ENCODE results near the gene MPST. TPM values are rescaled to one million over a fixed set of nuclear protein-coding genes. Genes with fewer than 3 reads are reported as not detected.
"Not testable (repeated sequence)": the region's sequence is repeated elsewhere in the genome, so short reads cannot be mapped to it uniquely, and the experiment has no call there.

The MPST gene
- total RNA-seq (2014; rRNA removed; shearing (Covaris generic)) = 188 and 201 TPM in 2 replicates

- peak; percentile 95 for DNase-seq
- Histone ChIP-seq H3K4me3 (ENCODE audit: insufficient read depth, low read depth, low read length) (peak within 1 kb of the TSS; percentile 91), H3K27me3 (ENCODE audit: control insufficient read depth, insufficient read depth, low read length) (no peaks in the 10 kb centered on the region), H3K36me3 (replicated peaks; ENCODE audit: control insufficient read depth, insufficient read depth, low read length) (peaks cover 4% of the 10 kb centered on the region)
These were observed at the start of gene MPST, which contains the start of gene TST for GRCh38 chr22:37019309-37020191. Gene MPST, plus strand, starts transcription at chr22:37019742. Its CDS starts 95 bp downstream, at chr22:37019837. Gene TST, minus strand, starts transcription at chr22:37019447. Its CDS starts 715 bp downstream, at chr22:37018732.

GRCh38 chr22:36971341-36972125 is 48.0 kb upstream of the MPST start:
- no peaks in the 10 kb centered on the region for H3K36me3 ChIP-seq (replicated peaks; ENCODE audit: control insufficient read depth, insufficient read depth, low read length)
- no peak for DNase-seq
- no peaks in the 10 kb centered on the region for H3K27me3 ChIP-seq (ENCODE audit: control insufficient read depth, insufficient read depth, low read length)
- H3K4me3 ChIP-seq (ENCODE audit: insufficient read depth, low read depth, low read length) = no peak overlapping the region

GRCh38 chr22:36976606-36977005 is 42.9 kb upstream of the MPST start:
- no peak overlapping the region for H3K4me3 ChIP-seq (ENCODE audit: insufficient read depth, low read depth, low read length)
- no peak for DNase-seq
- no peaks in the 10 kb centered on the region; the same call in 1 of the 2 replicates for H3K27me3 ChIP-seq (ENCODE audit: control insufficient read depth, insufficient read depth, low read length)
- H3K36me3 ChIP-seq (replicated peaks; ENCODE audit: control insufficient read depth, insufficient read depth, low read length) = no peaks in the 10 kb centered on the region

GRCh38 chr22:36977401-36977861 is 42.1 kb upstream of the MPST start:
- peak; percentile 88 for DNase-seq
- Histone ChIP-seq H3K36me3 (replicated peaks; ENCODE audit: control insufficient read depth, insufficient read depth, low read length) (no peaks in the 10 kb centered on the region), H3K4me3 (ENCODE audit: insufficient read depth, low read depth, low read length) (peak overlapping the region; percentile 13; the same call in 1 of the 2 replicates), H3K27me3 (ENCODE audit: control insufficient read depth, insufficient read depth, low read length) (no peaks in the 10 kb centered on the region; the same call in 1 of the 2 replicates)

- Histone ChIP-seq H3K36me3 (replicated peaks; ENCODE audit: control insufficient read depth, insufficient read depth, low read length) (no peaks in the 10 kb centered on the region), H3K4me3 (ENCODE audit: insufficient read depth, low read depth, low read length) (peak overlapping the region; percentile 13; the same call in 1 of the 2 replicates), H3K27me3 (ENCODE audit: control insufficient read depth, insufficient read depth, low read length) (no peaks in the 10 kb centered on the region; the same call in 1 of the 2 replicates)
- peak; percentile 94 for DNase-seq
These were observed 41.4 kb upstream of the MPST start for GRCh38 chr22:36977947-36978660.

GRCh38 chr22:36979016-36979910 is 40.3 kb upstream of the MPST start:
- DNase-seq = no peak
- no peak overlapping the region for H3K4me3 ChIP-seq (ENCODE audit: insufficient read depth, low read depth, low read length)
- no peaks in the 10 kb centered on the region; the same call in 1 of the 2 replicates for H3K27me3 ChIP-seq (ENCODE audit: control insufficient read depth, insufficient read depth, low read length)
- no peaks in the 10 kb centered on the region for H3K36me3 ChIP-seq (replicated peaks; ENCODE audit: control insufficient read depth, insufficient read depth, low read length)

GRCh38 chr22:36981247-36981775 is 38.2 kb upstream of the MPST start:
- no peak overlapping the region for H3K4me3 ChIP-seq (ENCODE audit: insufficient read depth, low read depth, low read length)
- DNase-seq = no peak
- H3K27me3 ChIP-seq (ENCODE audit: control insufficient read depth, insufficient read depth, low read length) = no peaks in the 10 kb centered on the region; the same call in 1 of the 2 replicates
- H3K36me3 ChIP-seq (replicated peaks; ENCODE audit: control insufficient read depth, insufficient read depth, low read length) = no peaks in the 10 kb centered on the region

GRCh38 chr22:36982136-36982535 is 37.4 kb upstream of the MPST start:
- Histone ChIP-seq H3K27me3 (ENCODE audit: control insufficient read depth, insufficient read depth, low read length) (no peaks in the 10 kb centered on the region; the same call in 1 of the 2 replicates), H3K36me3 (replicated peaks; ENCODE audit: control insufficient read depth, insufficient read depth, low read length) (no peaks in the 10 kb centered on the region), H3K4me3 (ENCODE audit: insufficient read depth, low read depth, low read length) (no peak overlapping the region)
- no peak for DNase-seq

- DNase-seq = no peak
- no peaks in the 10 kb centered on the region for H3K36me3 ChIP-seq (replicated peaks; ENCODE audit: control insufficient read depth, insufficient read depth, low read length)
- H3K4me3 ChIP-seq (ENCODE audit: insufficient read depth, low read depth, low read length) = no peak overlapping the region
- H3K27me3 ChIP-seq (ENCODE audit: control insufficient read depth, insufficient read depth, low read length) = no peaks in the 10 kb centered on the region; the same call in 1 of the 2 replicates
These were observed 34.2 kb upstream of the MPST start for GRCh38 chr22:36985211-36985889.

GRCh38 chr22:36986242-36986821 is 33.2 kb upstream of the MPST start:
- H3K27me3 ChIP-seq (ENCODE audit: control insufficient read depth, insufficient read depth, low read length) = no peaks in the 10 kb centered on the region; the same call in 1 of the 2 replicates
- peak; percentile 70 for DNase-seq
- no peak overlapping the region for H3K4me3 ChIP-seq (ENCODE audit: insufficient read depth, low read depth, low read length)
- H3K36me3 ChIP-seq (replicated peaks; ENCODE audit: control insufficient read depth, insufficient read depth, low read length) = no peaks in the 10 kb centered on the region

- no peaks in the 10 kb centered on the region for H3K36me3 ChIP-seq (replicated peaks; ENCODE audit: control insufficient read depth, insufficient read depth, low read length)
- DNase-seq = no peak
- no peak overlapping the region for H3K4me3 ChIP-seq (ENCODE audit: insufficient read depth, low read depth, low read length)
- H3K27me3 ChIP-seq (ENCODE audit: control insufficient read depth, insufficient read depth, low read length) = no peaks in the 10 kb centered on the region; the same call in 1 of the 2 replicates
These were observed 31.3 kb upstream of the MPST start for GRCh38 chr22:36988075-36988832.

GRCh38 chr22:36989012-36989411 is 30.5 kb upstream of the MPST start:
- not testable (repeated sequence) for H3K36me3 ChIP-seq (replicated peaks; ENCODE audit: control insufficient read depth, insufficient read depth, low read length); DNase-seq; H3K27me3 ChIP-seq (ENCODE audit: control insufficient read depth, insufficient read depth, low read length); H3K4me3 ChIP-seq (ENCODE audit: insufficient read depth, low read depth, low read length)

Measured in H7 (cell line).